ENCODE results near the gene CCDC148.
"Not testable (repeated sequence)": the region's sequence is repeated elsewhere in the genome, so short reads cannot be mapped to it uniquely, and the experiment has no call there.

The CCDC148 gene

DNA sequence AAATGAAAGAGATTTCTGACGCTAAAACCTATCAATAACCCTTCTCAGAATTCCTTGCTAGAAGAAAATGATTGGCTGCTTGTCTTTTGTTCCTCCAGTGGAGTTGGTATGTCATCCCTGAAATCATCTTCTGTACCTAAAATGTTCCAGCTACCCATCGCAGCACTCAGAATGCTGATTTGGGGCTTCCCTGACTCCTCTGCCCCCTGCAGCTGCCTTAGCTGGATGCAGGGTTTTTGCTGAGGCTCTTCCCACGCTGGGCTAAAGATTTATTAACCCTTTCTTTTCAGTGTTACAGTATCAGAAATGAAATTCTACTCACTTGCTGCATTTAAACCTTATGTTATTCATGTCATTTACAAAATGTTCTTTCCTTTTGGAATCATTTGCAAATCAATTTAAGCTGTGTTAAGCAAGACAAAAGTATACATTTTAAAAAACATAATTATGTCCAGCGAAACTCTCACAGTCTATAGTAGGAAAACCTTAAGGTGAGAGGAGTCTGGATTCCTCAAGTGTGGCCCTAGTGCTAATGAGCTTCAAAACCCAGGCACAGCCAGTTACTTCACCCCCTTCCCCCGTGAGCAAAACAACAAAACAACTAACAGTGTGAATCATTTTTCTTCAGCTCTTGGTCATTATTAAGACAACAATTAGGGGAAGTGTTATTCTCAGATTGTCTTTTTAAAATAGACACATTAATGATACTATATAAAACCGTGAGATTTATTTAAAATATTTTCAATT is 33.0 kb upstream of the CCDC148 start:
- DNase-seq: no peak
- no peak for TF ChIP-seq POLR2A (IDR thresholded peaks at IDR 0.05; ENCODE audit: low read length)
- no peak for TF ChIP-seq GATA1 (IDR thresholded peaks at IDR 0.05; ENCODE audit: low read depth, low read length)

DNA sequence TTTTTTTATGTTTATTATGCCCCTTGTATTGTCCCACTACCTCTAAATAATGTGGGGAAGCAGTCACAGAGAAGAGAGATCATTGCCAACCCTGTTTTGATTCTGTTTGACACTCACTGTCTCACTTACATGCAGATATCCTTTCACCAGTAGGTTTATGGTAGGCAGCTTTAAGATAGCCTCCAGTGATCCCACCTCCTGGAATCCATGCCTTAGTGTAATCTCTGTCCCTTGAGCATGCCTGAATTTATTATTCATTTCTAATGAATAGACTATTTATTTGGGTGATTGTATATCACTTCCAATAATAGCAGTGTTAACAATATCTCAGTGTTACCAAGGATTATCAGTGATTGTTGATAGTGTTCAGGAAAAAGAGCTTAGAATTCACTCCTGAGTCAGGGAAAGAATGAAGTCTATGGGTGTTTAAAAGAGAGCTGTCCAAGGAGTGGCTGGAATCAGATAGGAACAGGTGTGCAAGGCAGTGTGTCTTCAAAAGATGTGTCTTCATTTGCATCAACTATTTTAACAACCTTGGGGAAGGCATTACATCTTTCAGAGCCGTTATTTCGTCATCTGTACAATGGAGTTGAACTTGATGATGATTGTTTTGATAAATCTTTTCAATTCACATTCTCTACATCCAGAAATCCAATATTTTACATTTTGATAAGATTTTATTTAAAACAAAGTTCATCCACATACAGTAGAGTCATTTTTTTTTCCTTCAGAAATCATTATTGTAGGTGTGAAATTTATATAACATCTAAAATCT is 32.1 kb upstream of the CCDC148 start:
- DNase-seq: no peak
- TF ChIP-seq POLR2A (IDR thresholded peaks at IDR 0.05; ENCODE audit: low read length) (no peak), GATA1 (IDR thresholded peaks at IDR 0.05; ENCODE audit: low read depth, low read length) (no peak)

DNA sequence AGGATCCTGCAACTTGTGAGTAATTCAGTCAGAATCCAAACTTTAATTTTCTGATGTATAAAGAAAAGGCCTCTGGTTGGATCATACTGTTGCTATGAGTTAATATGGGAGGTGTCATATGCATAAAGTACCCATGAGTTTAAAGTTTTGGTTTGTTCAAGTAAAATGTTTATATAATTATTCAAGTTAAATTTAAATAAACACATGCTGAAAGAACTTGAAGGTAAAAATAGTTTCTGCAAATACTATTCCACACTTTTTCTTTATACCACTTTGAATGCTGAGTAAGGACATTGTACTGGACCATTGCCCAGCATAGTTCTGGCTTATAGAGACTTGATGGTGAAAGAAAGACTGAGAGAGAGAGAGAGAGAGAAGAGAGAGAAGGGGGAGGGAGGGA is 30.9 kb upstream of the CCDC148 start:
- DNase-seq: no peak
- TF ChIP-seq GATA1 (IDR thresholded peaks at IDR 0.05; ENCODE audit: low read depth, low read length) (no peak), POLR2A (IDR thresholded peaks at IDR 0.05; ENCODE audit: low read length) (no peak)

DNA sequence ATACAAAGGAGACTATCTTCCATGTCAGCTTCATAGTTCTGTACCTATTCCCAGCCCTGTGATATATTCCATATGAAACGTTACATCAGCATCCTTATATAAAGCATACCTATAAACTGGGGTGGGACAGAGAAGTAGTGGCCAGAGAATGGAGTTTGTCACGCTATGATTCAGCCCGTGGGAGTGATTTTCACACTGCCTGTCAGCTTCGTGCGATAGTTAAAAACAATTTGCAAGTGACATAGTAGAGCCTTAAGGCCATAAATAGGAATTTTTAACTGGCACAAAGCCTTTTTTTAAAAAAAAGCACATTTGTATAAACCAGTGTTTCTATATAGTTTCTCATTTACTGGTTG is 30.4 kb upstream of the CCDC148 start:
- TF ChIP-seq POLR2A (IDR thresholded peaks at IDR 0.05; ENCODE audit: low read length): no peak
- no peak for TF ChIP-seq GATA1 (IDR thresholded peaks at IDR 0.05; ENCODE audit: low read depth, low read length)
- DNase-seq: no peak

DNA sequence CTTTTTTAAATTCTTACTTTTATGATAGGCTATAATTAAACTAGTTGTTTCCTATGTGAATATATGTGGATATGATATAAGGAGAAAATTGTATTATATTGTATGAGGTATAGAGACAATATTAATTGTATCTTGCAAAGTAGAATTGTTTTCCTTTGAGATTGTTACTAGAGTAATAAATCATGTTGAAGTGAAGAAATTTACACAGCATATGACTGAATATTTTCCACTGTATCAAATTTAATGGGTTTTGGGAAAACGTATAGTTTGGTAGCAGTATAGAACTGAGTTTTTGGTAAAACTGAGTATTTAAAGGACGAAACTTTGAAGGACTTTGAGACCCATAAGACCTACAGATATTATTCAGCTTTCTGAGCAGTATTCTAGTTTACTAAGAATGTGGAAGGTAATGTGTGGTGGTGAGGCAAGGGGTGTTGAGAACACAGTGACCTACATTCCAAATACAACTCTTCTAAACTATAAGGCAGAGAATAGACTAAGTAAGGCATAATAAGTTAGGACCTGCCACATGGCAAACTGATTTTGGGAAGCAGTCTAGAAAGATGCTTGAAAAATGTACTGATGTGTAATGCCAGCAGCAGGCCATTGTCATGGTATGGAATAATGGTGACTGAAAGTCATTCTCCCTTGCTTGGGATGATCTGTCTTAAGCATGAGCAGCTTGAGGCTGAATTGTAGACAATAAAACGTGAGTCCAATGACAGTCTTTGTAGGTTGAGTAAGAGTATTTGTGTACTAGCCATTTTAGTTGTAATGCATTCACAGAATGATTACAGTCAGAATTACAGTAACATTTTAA is 29.8 kb upstream of the CCDC148 start:
- no peak for TF ChIP-seq POLR2A (IDR thresholded peaks at IDR 0.05; ENCODE audit: low read length)
- TF ChIP-seq GATA1 (IDR thresholded peaks at IDR 0.05; ENCODE audit: low read depth, low read length): no peak
- no peak for DNase-seq

DNA sequence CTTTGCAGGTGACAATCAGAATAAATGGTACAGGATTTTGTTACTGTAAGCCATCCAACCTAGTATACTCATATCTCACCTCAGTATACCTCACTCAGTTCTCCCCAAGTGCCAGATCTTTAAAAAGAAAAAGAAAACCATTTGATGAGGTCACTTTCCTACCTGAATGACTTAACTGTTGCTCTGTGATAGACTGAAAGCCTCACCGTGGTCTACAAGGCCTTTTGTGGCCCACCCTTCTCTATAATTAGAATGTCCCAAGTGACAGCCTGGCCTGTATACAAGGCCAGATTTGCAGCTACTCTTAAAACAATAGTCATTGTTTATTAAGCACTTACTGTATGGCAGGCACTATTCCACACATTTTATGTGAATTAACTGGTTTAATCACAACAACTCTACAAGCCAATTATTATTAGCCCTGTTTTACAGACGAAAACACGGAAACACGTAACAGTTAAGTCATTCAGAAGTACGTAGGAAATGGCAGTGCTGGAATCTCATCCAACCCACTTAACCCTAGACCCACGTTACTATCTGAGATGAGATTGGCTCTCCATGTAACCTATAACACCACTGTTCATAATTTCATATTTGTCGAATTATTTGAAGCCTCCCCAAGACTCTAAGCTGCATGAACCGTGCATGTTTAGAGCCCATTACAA is 28.5 kb upstream of the CCDC148 start:
- no peak for DNase-seq
- TF ChIP-seq GATA1 (IDR thresholded peaks at IDR 0.05; ENCODE audit: low read depth, low read length) (no peak), POLR2A (IDR thresholded peaks at IDR 0.05; ENCODE audit: low read length) (no peak)

DNA sequence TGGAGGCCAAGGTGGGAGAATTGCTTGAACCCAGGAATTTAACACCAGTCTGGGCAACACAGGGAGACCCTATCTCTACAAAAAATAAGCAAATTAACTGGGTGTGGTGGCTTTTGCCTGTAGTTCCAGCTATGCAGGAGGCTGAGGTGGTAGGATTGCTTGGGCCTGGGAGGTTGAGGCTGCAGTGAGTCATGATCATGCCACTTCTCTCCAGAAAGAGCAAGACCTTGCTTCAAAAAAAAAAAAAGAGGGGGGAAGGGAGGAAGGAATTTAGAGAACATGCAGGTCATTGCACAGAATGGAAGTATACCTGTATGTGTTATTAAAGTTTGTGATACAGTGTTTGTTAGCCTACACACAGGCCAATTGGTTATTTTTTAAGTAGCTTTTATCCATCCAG is 26.0 kb upstream of the CCDC148 start:
- no peak for DNase-seq
- TF ChIP-seq GATA1 (IDR thresholded peaks at IDR 0.05; ENCODE audit: low read depth, low read length) (no peak), POLR2A (IDR thresholded peaks at IDR 0.05; ENCODE audit: low read length) (no peak)

DNA sequence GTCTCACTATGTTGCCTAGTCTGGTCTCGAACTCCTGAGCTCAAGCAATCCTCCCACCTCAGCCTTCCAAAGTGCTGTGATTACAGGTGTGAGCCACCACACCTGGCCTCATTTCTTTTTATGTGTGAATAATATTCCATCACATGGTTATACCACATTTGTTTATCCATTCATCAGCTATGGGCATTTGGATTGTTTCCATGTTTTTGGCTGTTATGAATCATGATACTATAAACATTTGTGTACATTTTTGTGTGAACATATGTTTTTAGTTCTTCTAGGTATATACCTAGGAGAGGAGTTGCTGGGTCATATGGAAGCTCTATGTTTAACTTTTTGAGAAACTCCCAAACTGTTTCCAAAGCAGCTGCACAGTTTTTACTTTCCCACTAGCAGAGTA is 24.6 kb upstream of the CCDC148 start:
- TF ChIP-seq POLR2A (IDR thresholded peaks at IDR 0.05; ENCODE audit: low read length) (no peak), GATA1 (IDR thresholded peaks at IDR 0.05; ENCODE audit: low read depth, low read length) (no peak)
- no peak for DNase-seq

DNA sequence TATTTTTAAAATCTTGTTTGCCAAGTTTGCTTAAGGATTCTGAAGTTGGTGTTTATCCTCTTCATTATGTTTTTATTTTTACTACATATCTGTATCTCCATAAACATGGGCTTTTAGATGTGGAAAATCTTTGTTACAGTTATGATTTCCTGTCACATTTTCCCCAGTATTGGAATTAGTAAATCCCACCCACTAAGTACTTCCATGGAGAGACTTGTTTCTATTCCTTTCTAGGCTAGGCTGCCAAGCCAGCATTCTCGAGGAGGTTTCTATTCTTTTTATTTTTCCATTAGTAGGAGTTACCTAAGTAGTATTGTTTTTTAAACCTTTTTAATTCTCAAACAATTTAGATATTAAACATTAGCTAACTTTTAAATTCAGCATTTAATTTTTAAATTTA is 22.3 kb upstream of the CCDC148 start:
- TF ChIP-seq GATA1 (IDR thresholded peaks at IDR 0.05; ENCODE audit: low read depth, low read length): no peak
- TF ChIP-seq POLR2A (IDR thresholded peaks at IDR 0.05; ENCODE audit: low read length): no peak
- no peak for DNase-seq

DNA sequence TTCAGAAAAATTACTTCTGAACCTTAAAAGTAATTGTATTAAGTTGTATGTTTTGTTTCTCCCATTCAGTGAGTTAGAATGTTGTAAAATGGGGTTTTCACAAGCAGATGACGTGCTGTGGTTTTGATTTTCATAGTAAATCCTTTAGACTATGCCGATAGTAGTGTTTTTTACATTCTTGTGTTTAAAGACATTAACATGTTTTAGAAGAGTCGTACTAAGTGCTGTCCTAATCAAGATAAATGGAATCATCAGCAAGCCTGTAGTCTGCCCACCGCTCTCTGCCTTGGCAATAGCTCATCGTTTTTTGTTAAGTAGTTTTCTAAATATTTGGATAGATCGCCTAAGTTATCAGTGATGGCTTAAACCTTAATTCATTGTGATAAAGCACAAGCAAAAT is 21.7 kb upstream of the CCDC148 start:
- no peak for DNase-seq
- TF ChIP-seq GATA1 (IDR thresholded peaks at IDR 0.05; ENCODE audit: low read depth, low read length) (no peak), POLR2A (IDR thresholded peaks at IDR 0.05; ENCODE audit: low read length) (no peak)

DNA sequence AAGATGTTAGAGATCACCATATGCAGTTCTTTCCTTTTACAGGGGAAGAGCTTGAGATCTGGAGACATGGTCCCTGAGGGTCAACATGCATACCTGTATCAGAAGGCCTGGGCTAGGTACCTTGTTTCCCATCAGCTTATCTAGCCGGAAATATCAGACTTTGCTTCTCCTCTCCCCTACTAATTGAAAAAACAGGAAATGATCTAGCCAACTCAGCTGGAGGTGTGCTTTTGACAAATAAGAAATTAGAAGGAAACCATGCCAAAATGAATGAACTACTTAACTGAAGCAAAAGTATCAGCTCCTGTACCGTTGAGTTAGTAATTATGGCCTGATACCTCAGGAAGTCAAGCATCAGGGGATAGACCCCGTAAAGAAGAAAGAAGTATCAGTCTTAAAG is 20.6 kb upstream of the CCDC148 start:
- DNase-seq: no peak
- TF ChIP-seq POLR2A (IDR thresholded peaks at IDR 0.05; ENCODE audit: low read length): no peak
- TF ChIP-seq GATA1 (IDR thresholded peaks at IDR 0.05; ENCODE audit: low read depth, low read length): no peak

DNA sequence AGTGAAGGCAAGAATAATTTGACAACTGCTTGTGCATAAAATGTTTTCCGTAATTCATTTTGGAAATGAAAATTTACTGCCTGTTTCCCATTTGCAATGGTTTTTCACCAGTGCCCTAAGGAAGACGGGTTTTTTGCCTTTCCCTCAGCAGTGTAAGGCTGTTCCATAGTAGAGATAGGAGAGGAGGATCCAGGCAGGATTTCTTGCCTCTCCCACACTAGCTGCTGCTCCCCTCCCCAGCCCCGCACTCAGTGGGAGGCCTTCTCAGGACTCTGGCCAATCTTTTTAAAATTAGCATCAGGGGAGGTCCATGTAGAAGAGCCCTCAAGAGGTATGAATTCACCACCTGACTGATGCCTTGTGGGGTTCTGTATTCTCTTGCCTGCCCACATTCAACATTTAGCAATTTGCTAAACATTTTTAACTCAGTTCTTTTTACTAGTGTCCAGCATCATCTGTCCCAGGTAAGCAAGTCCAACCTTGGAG is 18.0 kb upstream of the CCDC148 start:
- DNase-seq: not testable (repeated sequence)

DNA sequence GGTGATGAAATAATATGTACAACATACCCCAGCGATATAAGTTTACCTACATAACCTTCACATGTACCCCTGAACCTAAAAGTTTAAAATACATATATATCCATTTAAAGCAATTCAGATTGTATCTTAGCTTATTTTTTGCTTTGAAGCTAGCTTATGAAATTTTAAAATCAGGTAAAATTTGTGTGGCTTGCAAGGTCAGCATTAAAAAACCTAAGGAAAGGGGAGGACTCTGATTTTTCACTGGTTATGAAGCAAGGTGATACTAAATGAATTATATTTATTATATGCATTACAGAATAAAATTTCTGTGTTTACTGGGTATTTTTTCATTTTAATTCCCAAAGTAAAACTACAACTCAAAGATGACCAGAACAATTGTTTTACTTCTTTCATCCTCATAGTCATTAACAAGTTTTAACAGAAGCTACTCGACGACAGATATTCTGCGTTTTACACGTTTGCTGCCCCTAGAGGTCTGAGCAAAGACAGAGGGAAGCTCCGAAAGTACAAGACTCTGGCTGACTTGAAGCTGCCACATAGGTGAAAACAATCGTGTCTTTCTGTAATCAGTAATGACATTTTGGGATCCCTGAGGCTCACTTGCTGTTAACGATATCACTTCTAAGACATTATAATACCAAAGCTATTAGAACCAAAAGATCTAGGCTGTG is 17.3 kb upstream of the CCDC148 start:
- no peak for DNase-seq
- TF ChIP-seq POLR2A (IDR thresholded peaks at IDR 0.05; ENCODE audit: low read length): no peak
- TF ChIP-seq GATA1 (IDR thresholded peaks at IDR 0.05; ENCODE audit: low read depth, low read length): no peak

DNA sequence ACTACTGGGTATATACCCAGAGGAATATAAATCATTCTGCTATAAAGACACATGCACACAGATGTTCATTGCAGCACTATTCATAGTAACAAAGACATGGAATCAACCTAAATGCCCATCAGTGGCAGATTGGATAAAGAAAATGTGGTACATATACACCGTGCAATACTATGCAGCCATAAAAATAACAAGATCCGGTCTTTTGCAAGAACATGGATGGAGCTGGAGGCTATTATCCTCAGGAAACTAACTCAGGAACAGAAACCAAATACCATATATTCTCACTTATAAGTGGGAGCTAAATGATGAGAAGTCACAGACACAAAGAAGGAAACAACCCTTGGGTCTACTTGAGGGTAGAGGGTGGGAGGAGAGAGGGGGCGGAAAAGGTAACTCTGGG is 16.7 kb upstream of the CCDC148 start:
- DNase-seq: not testable (repeated sequence)

DNA sequence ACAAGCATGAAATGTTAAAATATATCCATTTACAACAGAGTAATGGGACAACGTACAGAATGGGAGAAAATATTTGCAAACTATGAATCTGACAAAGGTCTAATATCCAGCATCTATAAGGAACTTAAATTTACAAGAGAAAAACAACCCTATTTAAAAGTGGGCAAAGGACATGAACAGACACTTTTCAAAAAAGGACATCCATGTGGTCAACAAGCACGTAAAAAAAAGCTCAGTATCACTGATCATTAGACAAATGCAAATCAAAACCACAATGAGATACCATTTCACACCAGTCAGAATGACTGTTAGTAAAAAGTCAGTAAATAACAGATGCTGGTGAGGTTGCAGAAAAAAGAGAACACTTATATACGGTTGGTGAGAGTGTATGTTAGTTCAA is 16.3 kb upstream of the CCDC148 start:
- not testable (repeated sequence) for DNase-seq

Data from erythroblast (primary cell).